Endothelial cell of umbilical vein (primary cell): ENCODE measurements around the gene DIP2A. TPM values are rescaled to one million over a fixed set of nuclear protein-coding genes. Genes with fewer than 3 reads are reported as not detected.
"Not testable (repeated sequence)": the region's sequence is repeated elsewhere in the genome, so short reads cannot be mapped to it uniquely, and the experiment has no call there.

Experiments
- BruUV-seq: library from RNA; stranded (reverse); fragments of 400-500 nt; replicated peaks from 2 replicates; lab custom pipeline; 2021; lab: Mats Ljungman, UMichigan
- CTCF ChIA-PET: fragments of 300-600, 350-600 bp; sonication (Branson Sonifier 250); formaldehyde crosslinking; loops from one replicate; lab custom pipeline; 2021; ENCODE audit warnings: antibody characterized with exemption, inconsistent platforms; lab: Charles Lee
- POLR2A ChIA-PET: fragments of 300-600, 350-600 bp; sonication (Branson Sonifier 250); formaldehyde crosslinking; loops from one replicate; lab custom pipeline; 2021; ENCODE audit warnings: antibody characterized with exemption, inconsistent platforms; lab: Charles Lee
- DNase-seq: peaks from one replicate; pipeline ENCODE4 v3.0.0-alpha.2; 2011; ENCODE audit warnings: low read depth, low spot score
- FAIRE-seq: peaks from 2 replicates; lab custom pipeline; 2011; peaks lifted over from hg19 to GRCh38; lab: Jason Lieb, UNC
- H2AFZ ChIP-seq: 2 replicates; pipeline ENCODE4 v1.6.0; 2012; ENCODE audit warnings: low read depth, low read length, control low read depth, inconsistent platforms
- H3K27ac ChIP-seq: 2 replicates; pipeline ENCODE4 v1.5.1; 2011; ENCODE audit warnings: low read depth, mild to moderate bottlenecking, control low read depth, low read length, moderate library complexity; ENCODE audit not compliant: insufficient read depth
- H3K27me3 ChIP-seq, 2 experiments: 2 replicates each; pipeline versions ENCODE4 v1.6.0 to v1.6.1; 2011; ENCODE audit warnings: low read length in 2 of 2, mixed read lengths in 1 of 2; ENCODE audit not compliant: control insufficient read depth in 2 of 2, insufficient read depth in 2 of 2
- H3K36me3 ChIP-seq, 2 experiments: 2 replicates in 1 of 2; 3 replicates in 1 of 2; pipeline ENCODE4 v1.5.1; 2011; ENCODE audit warnings: low read length in 2 of 2, mild to moderate bottlenecking in 1 of 2, moderate library complexity in 1 of 2; ENCODE audit not compliant: control insufficient read depth in 2 of 2, insufficient read depth in 2 of 2; ENCODE audit errors: extremely low read depth in 1 of 2
- H3K4me1 ChIP-seq: 3 replicates; pipeline ENCODE4 v1.5.1; 2011; ENCODE audit warnings: mild to moderate bottlenecking, low read length; ENCODE audit not compliant: control insufficient read depth, insufficient read depth; ENCODE audit errors: extremely low read depth
- H3K4me2 ChIP-seq: 2 replicates; pipeline ENCODE4 v1.6.1; 2011; ENCODE audit warnings: low read length, control low read depth, mixed read lengths; ENCODE audit not compliant: insufficient read depth
- H3K4me3 ChIP-seq, 3 experiments: fragments of 200-600 bp in 1 of 3; sonication (generic), shearing (Covaris generic) in 1 of 3; replicated peaks in 1 of 3; 2 replicates each; pipeline ENCODE4 v1.5.1; 2011 to 2016; ENCODE audit warnings: control low read depth in 3 of 3, low read length in 3 of 3, mild to moderate bottlenecking in 2 of 3, inconsistent platforms in 1 of 3, low read depth in 1 of 3, moderate library complexity in 1 of 3; ENCODE audit not compliant: insufficient read depth in 1 of 3
- H3K79me2 ChIP-seq: 2 replicates; pipeline ENCODE4 v1.6.0; 2012; ENCODE audit warnings: low read length, inconsistent platforms; ENCODE audit not compliant: control insufficient read depth, insufficient read depth
- H3K9ac ChIP-seq: replicated peaks from 2 replicates; pipeline ENCODE3; 2011; ENCODE audit warnings: low read length, control low read depth; ENCODE audit not compliant: insufficient read depth; ENCODE audit errors: extremely low read depth
- H3K9me1 ChIP-seq: replicated peaks from 3 replicates; pipeline ENCODE4 v1.6.0; 2011; ENCODE audit warnings: mild to moderate bottlenecking, low read length; ENCODE audit not compliant: control insufficient read depth, insufficient read depth; ENCODE audit errors: extremely low read depth
- H3K9me3 ChIP-seq: replicated peaks from 2 replicates; pipeline ENCODE4 v1.5.1; 2012; ENCODE audit warnings: low read length, inconsistent platforms; ENCODE audit not compliant: control insufficient read depth, insufficient read depth
- H4K20me1 ChIP-seq: replicated peaks from 2 replicates; pipeline ENCODE3; 2011; ENCODE audit warnings: mild to moderate bottlenecking, low read length; ENCODE audit not compliant: control insufficient read depth, insufficient read depth; ENCODE audit errors: extremely low read depth
- CTCF ChIP-seq, 2 donors: IDR thresholded peaks; 1 replicate in 1 of 2; 2 replicates in 1 of 2; pipeline ENCODE4 v1.5.1; 2011; ENCODE audit warnings: low read length in 2 of 2, mild to moderate bottlenecking in 2 of 2, moderate library complexity in 2 of 2, control low read depth in 1 of 2, inconsistent platforms in 1 of 2, low read depth in 1 of 2; ENCODE audit not compliant: insufficient read depth in 1 of 2; ENCODE audit errors: extremely low read depth in 1 of 2
- EZH2 ChIP-seq: IDR thresholded peaks from 2 replicates; pipeline ENCODE4 v1.6.1; 2012; ENCODE audit warnings: borderline replicate concordance, low read depth, mild to moderate bottlenecking, moderate library complexity, low read length, inconsistent platforms; ENCODE audit not compliant: severe bottlenecking
- FOS ChIP-seq: IDR thresholded peaks from 2 replicates; pipeline ENCODE4 v1.6.1; 2011; ENCODE audit warnings: mild to moderate bottlenecking, low read length, moderate library complexity, borderline replicate concordance; ENCODE audit not compliant: insufficient read depth
- GATA2 ChIP-seq: IDR thresholded peaks from 2 replicates; pipeline ENCODE4 v1.7.0; 2011; ENCODE audit warnings: low read depth, mild to moderate bottlenecking, moderate library complexity, mixed read lengths, low read length; ENCODE audit not compliant: insufficient read length, insufficient read depth
- JUN ChIP-seq: IDR thresholded peaks from 2 replicates; pipeline ENCODE4 v1.6.1; 2011; ENCODE audit warnings: borderline replicate concordance, low read depth; ENCODE audit not compliant: insufficient read length, insufficient read depth
- MAX ChIP-seq: IDR thresholded peaks from 2 replicates; pipeline ENCODE4 v1.6.1; 2011; ENCODE audit not compliant: insufficient read depth, insufficient read length
- MYC ChIP-seq: IDR thresholded peaks from one replicate; pipeline ENCODE4 v1.6.1; 2011; ENCODE audit warnings: mild to moderate bottlenecking, low read depth, low read length
- POLR2A ChIP-seq: IDR thresholded peaks from 2 replicates; pipeline ENCODE4 v1.6.1; 2012; ENCODE audit warnings: low read depth, mild to moderate bottlenecking, control low read depth, low read length
- POLR2AphosphoS5 ChIP-seq: IDR thresholded peaks from 2 replicates; pipeline ENCODE4 v1.6.1; 2012; ENCODE audit warnings: low read depth, mild to moderate bottlenecking, control low read depth, low read length, moderate library complexity; ENCODE audit not compliant: insufficient read depth
- dilution Hi-C: fragments of 300-500 bp; cut with MboI; formaldehyde crosslinking; loops from one replicate; pipeline ENCODE4 v1.15.0; 2019; ENCODE audit warnings: low sequenced_read_pairs; ENCODE audit not compliant: extremely low pct_ligation_motif_present
- intact Hi-C: fragments of 100-400 bp; cut with micrococcal nuclease; formaldehyde crosslinking; loops from one replicate; pipeline ENCODE4 v1.10.0; 2022
- polyA plus RNA-seq, 4 experiments: library from polyadenylated mRNA; depleted of rRNA in 3 of 4; stranded (reverse) in 3 of 4; unstranded in 1 of 4; fragments of >200 nt; gene quantifications; 2 replicates each; pipeline versions ENCODE4 v1.2.1 to v1.2.3, GENCODE V29; 2011 to 2012; ENCODE audit warnings: missing spikeins in 1 of 4
- total RNA-seq: library from RNA; stranded (reverse); gene quantifications from 2 replicates; pipeline ENCODE4 v1.2.3, GENCODE V29; 2021

DIP2A gene
- total and polyA plus RNA-seq, 2 donors (not counting 3 experiments of a cell fraction or from before 2014, with no cell fraction given), result 34.5 to 62.1 TPM

- POLR2A ChIA-PET, result interaction anchor here (1.2 kb wide), 1 partner anchor 14 kb away, joined by 3 read pairs; no protein-coding TSS in a partner anchor
- no peak overlapping the region for H3K9ac ChIP-seq
- no peaks in the 10 kb centered on the region for H3K27me3 ChIP-seq
- H4K20me1 ChIP-seq, result no peaks in the 10 kb centered on the region
- CTCF ChIA-PET, result no interaction called here
- no peaks in the 10 kb centered on the region for H3K9me3 ChIP-seq
- no peak overlapping the region for H3K27ac ChIP-seq
- dilution Hi-C loops (no loop called here), intact Hi-C loops (no loop called here)
- H3K4me3 ChIP-seq, result no peak overlapping the region
- H3K79me2 ChIP-seq, result no peaks in the 10 kb centered on the region
- TF ChIP-seq POLR2A, result no peak
- TF ChIP-seq MAX, result no peak
- no peak for TF ChIP-seq CTCF (IDR thresholded peaks at IDR 0.05; ENCODE audit: extremely low read depth in 1 of 2, insufficient read depth in 1 of 2, low read depth in 1 of 2, low read length in 2 of 2)
- no peak for TF ChIP-seq GATA2
- no peak for TF ChIP-seq EZH2
- no peak for TF ChIP-seq JUN
- TF ChIP-seq POLR2AphosphoS5, result no peak
- TF ChIP-seq FOS, result no peak
- no peak for TF ChIP-seq MYC
- FAIRE-seq (no peak), DNase-seq (no peak)
- H3K36me3 ChIP-seq, result peaks cover 3 to 44% of the 10 kb centered on the region in 2 experiments
- no peaks in the 10 kb centered on the region for H3K4me1 ChIP-seq
- TSS peak; percentile 33 for BruUV-seq
- H3K4me2 ChIP-seq, result no peak overlapping the region
- H2AFZ ChIP-seq, result no peak overlapping the region
- no peaks in the 10 kb centered on the region for H3K9me1 ChIP-seq
Observed at GRCh38 chr21:46431884-46432488, 26.7 kb upstream of the DIP2A start.

- H3K9ac ChIP-seq, H3K4me1 ChIP-seq, H4K20me1 ChIP-seq, H3K9me1 ChIP-seq, DNase-seq, H2AFZ ChIP-seq, H3K4me2 ChIP-seq, H3K9me3 ChIP-seq, H3K4me3 ChIP-seq, intact Hi-C loops, H3K27me3 ChIP-seq, H3K79me2 ChIP-seq, dilution Hi-C loops, CTCF ChIA-PET, POLR2A ChIA-PET, BruUV-seq, H3K27ac ChIP-seq, FAIRE-seq: not testable (repeated sequence)
- H3K36me3 ChIP-seq, result peaks cover 3 to 41% of the 10 kb centered on the region in 2 experiments
Observed at GRCh38 chr21:46433116-46433515, 25.6 kb upstream of the DIP2A start.
